Erythroblast (primary cell): ENCODE data around the gene LIPE.

Experiments used
- GATA1 ChIP-seq: IDR thresholded peaks from 2 replicates; pipeline ENCODE4 v1.6.1; 2011; ENCODE audit warnings: low read depth, mild to moderate bottlenecking, control low read depth, low read length, moderate library complexity
- POLR2A ChIP-seq: IDR thresholded peaks from 2 replicates; pipeline ENCODE4 v1.6.1; 2011; ENCODE audit warnings: mild to moderate bottlenecking, low read length

- no peak for TF ChIP-seq POLR2A
- no peak for TF ChIP-seq GATA1
These were observed 15.0 kb downstream of the LIPE start for GRCh38 chr19:42412227-42412626.
